GM21717 (cell line): ENCODE data around the gene LHFPL3.

Experiments used
- ATAC-seq: cut with Tn5 transposase; IDR thresholded peaks from one replicate; pipeline ENCODE4 v1.9.1; 2021; ENCODE audit warnings: mild to moderate bottlenecking, moderate library complexity; ENCODE audit not compliant: unreplicated experiment

LHFPL3 gene

DNA sequence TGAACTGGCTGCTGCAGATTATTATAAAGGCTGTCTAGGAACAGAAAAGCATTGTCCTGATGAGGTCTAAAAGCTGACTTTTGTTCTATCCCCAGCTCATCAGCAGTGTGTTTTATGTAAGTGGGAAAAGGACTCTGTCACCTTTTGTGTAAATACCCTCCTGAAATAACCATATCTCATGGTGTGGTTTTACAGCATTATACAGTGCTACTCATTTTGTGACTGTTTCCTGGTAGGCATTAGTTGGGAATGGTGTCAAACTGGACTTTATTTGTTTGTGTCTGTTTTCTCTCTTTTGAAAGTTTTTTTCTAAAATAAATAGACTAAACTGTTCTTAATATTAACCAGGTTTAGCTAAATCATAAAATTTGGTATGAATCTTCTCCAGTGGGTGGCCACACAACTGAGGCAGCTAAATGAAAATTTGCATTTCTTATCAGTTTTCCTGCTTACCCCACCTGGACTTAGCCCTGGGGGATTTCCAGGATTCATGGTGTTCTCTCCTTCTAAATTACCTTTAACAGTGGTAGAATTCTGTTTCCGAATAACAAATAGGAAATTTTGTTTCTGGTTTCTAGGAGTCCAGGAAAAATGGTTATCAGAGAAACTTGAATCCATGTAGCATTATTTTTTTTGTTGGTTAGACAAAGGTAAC, 140.9 kb downstream of the LHFPL3 start:
- no peak for ATAC-seq

GRCh38 chr7:104480529-104480928, 152.1 kb downstream of the LHFPL3 start:
- no peak for ATAC-seq

- ATAC-seq, result no peak
Measured at GRCh38 chr7:104482362-104483037, 154.1 kb downstream of the LHFPL3 start.

GRCh38 chr7:104486931-104487330, 158.5 kb downstream of the LHFPL3 start:
- no peak for ATAC-seq

- no peak for ATAC-seq
Measured at GRCh38 chr7:104487642-104488041, 159.2 kb downstream of the LHFPL3 start.

- ATAC-seq, result no peak
Measured at GRCh38 chr7:104497379-104497967, 169.1 kb downstream of the LHFPL3 start.

DNA sequence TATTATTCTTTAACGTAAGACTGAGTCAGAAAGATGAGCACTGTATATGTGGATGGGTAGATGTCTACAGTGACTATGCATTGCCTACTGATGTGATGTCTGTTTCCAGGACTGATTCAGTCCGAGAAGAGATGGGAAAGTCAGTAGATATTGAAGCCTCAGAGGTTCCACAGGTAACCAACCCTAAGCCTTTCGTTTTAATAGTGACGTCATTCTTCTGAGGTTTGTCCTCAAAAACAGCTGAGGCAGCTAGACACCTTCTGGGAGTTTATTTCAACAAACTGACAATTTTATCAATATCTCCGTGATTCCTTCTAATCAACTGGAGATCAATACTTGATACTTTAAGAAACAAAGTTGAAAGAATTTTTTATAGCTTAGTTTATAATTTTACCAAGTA, 171.6 kb downstream of the LHFPL3 start:
- ATAC-seq, result no peak

DNA sequence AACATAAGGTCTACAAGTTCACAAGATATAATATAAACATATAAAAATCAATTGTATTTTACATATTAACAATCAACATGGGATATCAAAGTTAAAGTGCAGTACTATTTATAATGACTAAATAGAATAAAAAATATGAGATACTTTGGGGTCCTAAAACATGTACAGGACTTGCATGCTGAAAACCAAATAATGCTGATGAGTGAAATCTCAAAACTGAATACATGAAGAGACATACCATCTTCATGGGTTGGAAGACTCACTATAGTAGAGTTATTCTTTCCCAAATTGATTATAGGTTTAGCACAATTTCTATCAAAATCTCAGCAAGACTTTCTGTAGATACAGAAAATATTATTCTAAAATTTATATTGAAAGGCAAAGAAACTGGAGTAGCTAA, 181.5 kb downstream of the LHFPL3 start:
- ATAC-seq, result no peak

GRCh38 chr7:104524853-104525252, 196.4 kb downstream of the LHFPL3 start:
- no peak for ATAC-seq

- ATAC-seq, result no peak
Measured at GRCh38 chr7:104528142-104528541, 199.7 kb downstream of the LHFPL3 start.

- ATAC-seq, result no peak
Measured at GRCh38 chr7:104529567-104529966, 201.2 kb downstream of the LHFPL3 start.

GRCh38 chr7:104530251-104530650, 201.8 kb downstream of the LHFPL3 start:
- ATAC-seq, result no peak

DNA sequence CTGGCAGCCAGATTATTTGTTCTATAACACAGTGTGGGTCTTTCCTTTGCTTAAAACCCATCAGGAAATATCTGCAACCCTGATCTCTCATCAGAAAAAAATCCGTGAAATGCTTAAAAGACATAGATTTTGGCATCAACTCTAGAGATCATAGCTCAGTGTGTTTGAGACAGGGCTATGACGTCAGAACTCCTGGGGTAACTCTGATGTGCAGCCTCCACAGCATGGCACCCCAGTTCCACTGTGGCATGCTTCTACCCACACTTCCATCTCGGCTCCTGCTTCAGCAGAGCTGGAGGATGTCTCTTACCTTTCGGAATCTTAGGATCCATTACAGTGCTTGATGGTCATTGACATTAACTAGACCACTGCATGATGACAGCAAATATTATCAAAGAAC, 205.7 kb downstream of the LHFPL3 start:
- no peak for ATAC-seq

GRCh38 chr7:104535841-104536240, 207.4 kb downstream of the LHFPL3 start:
- ATAC-seq, result no peak

- ATAC-seq, result no peak
Measured at GRCh38 chr7:104536956-104537355, 208.6 kb downstream of the LHFPL3 start.

DNA sequence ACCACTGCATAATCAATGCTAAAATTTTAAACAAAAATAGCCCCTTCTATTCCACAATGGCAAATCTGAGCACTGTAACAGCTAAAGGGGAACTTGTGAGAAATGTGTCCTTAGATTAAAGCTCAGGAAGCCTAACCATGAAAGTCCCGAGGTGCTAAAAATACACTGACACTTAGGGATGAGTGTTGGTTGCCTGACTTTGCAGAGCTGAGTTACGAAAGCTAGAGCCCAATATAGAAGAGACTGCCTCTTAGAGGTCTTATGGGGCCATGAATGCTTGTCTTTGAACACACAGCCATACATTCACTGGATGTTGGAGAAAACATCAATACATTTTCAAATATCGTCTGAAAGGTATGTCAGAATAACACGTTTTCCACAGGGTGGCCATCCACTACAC, 209.7 kb downstream of the LHFPL3 start:
- ATAC-seq, result no peak

- no peak for ATAC-seq
Measured at GRCh38 chr7:104541897-104542296, 213.5 kb downstream of the LHFPL3 start.

- no peak for ATAC-seq
Measured at GRCh38 chr7:104548861-104549260, 220.5 kb downstream of the LHFPL3 start.

- ATAC-seq, result no peak
Measured at GRCh38 chr7:104550362-104550761, 222.0 kb downstream of the LHFPL3 start.

- ATAC-seq, result no peak
Measured at GRCh38 chr7:104551226-104551625, 222.8 kb downstream of the LHFPL3 start.

DNA sequence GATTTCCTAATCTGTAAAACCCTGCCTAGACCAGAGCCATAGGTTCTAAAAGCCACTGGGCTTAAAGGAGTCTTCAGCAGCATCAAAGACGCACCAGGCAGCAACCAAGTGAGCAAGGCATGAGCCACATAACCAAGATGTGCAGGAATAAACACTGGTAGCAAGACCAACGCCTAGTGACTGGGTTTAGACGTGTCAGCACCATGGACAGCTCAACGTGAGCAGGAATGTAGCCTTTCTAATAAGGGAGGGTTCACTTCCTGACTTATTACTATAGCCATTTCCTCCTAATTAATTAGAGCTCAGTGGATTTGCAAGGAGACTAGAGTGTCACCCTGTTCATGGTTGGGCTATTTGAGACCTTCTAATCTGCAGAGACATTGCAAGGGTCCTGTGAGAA, 223.7 kb downstream of the LHFPL3 start:
- no peak for ATAC-seq

DNA sequence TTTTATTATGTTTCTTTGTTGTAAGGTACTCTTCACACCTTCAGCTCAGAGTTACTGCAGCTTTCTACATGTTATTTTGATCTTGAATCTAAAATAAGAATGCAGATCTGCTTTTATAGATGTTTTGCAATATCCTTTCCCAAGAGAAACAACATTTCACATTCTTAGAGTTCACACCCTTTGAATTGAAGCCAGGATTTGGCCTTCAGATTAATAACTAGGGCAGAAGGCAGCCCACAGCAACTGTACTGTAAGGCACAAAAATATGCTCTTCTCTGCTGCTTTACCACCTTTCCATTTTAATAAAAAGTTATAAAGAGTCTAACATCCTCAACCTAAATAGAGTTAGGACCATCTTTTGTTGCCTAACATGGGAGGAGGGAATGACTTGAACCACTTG, 224.7 kb downstream of the LHFPL3 start:
- no peak for ATAC-seq
